ENCODE results near the gene HBA2. TPM values are rescaled to one million over a fixed set of nuclear protein-coding genes. Genes with fewer than 3 reads are reported as not detected.

Gene HBA2
- total RNA-seq (2022; extraction: Qiagen RNA extraction): 0.45 to 0.62 TPM in 2 of 5 replicates, not detected in the others

GRCh38 chr16:172374-172941, at the start of gene HBA2:
TSS of gene HBA2 (plus strand) at chr16:172876. CDS start at chr16:172913, 37 bp downstream.

DNA sequence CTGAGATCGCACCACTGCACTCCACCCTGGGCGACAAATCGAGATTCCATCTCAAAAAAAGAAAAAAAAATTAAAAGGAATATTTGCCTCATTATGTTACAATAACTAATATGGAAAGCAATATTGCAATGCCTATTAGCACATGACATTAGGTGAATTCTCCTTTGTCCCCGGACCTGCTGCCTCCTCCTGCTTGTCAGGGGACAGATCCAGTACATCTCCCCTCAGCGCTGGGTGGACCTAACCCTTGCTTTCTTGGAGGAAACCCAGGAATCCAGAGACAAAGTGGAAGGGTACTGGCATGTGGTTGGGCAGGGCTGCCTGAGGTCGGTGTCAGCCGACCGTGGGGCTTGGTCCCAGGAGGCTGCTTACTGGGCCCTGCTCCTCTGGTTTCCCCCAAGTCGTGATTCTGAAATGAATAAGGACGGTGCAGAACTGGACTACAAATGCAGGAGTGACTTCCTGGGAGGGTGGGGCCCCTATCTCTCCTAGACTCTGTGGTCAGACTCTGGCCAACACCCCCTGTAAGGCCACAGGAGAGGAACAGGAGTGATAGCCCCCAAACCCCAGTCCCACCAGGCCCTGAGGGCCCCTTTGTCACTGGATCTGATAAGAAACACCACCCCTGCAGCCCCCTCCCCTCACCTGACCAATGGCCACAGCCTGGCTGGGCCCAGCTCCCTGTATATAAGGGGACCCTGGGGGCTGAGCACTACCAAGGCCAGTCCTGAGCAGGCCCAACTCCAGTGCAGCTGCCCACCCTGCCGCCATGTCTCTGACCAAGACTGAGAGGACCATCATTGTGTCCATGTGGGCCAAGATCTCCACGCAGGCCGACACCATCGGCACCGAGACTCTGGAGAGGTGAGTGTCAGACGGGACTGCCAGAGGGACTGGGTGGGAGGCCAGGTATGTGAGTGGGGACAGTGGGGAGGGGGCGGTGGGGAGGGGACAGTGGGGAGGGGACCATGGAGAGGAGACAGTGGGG, 20.2 kb upstream of the HBA2 start, which contains the start of gene HBZ:
Gene HBZ (plus strand): TSS at position 504 of the 988 bp plus-strand sequence. CDS start 266 bp downstream, at position 770.

GRCh38 chr16:165539-166374, 6.9 kb upstream of the HBA2 start, which contains the start of gene HBM:
TSS of gene HBM (plus strand) at chr16:165978. CDS start at chr16:165998, 20 bp downstream.

DNA sequence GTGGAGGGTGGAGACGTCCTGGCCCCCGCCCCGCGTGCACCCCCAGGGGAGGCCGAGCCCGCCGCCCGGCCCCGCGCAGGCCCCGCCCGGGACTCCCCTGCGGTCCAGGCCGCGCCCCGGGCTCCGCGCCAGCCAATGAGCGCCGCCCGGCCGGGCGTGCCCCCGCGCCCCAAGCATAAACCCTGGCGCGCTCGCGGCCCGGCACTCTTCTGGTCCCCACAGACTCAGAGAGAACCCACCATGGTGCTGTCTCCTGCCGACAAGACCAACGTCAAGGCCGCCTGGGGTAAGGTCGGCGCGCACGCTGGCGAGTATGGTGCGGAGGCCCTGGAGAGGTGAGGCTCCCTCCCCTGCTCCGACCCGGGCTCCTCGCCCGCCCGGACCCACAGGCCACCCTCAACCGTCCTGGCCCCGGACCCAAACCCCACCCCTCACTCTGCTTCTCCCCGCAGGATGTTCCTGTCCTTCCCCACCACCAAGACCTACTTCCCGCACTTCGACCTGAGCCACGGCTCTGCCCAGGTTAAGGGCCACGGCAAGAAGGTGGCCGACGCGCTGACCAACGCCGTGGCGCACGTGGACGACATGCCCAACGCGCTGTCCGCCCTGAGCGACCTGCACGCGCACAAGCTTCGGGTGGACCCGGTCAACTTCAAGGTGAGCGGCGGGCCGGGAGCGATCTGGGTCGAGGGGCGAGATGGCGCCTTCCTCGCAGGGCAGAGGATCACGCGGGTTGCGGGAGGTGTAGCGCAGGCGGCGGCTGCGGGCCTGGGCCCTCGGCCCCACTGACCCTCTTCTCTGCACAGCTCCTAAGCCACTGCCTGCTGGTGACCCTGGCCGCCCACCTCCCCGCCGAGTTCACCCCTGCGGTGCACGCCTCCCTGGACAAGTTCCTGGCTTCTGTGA, 4.1 kb downstream of the HBA2 start, which contains the start of gene HBA1:
Gene HBA1 (plus strand): TSS at position 204 of the 906 bp plus-strand sequence. CDS start 37 bp downstream, at position 241.

GRCh38 chr16:180101-180675, 7.5 kb downstream of the HBA2 start, which contains the start of gene HBQ1:
TSS of gene HBQ1 (plus strand) at chr16:180459. CDS start at chr16:180487, 28 bp downstream.

Other genes starting within 250 kb of the HBA2 start
- 31.2 to 36.0 TPM (median 35.2 TPM) in 5 replicates for gene POLR3K, start 119.3 kb upstream of the HBA2 start, total RNA-seq (2022; extraction: Qiagen RNA extraction)
- gene SNRNP25, start 119.0 kb upstream of the HBA2 start, total RNA-seq (2022; extraction: Qiagen RNA extraction): 58.6 to 78.9 TPM (median 71.2 TPM) in 5 replicates
- gene RHBDF1, start 100.2 kb upstream of the HBA2 start, total RNA-seq (2022; extraction: Qiagen RNA extraction): 18.9 to 30.3 TPM (median 28.2 TPM) in 5 replicates
- gene MPG, start 94.7 kb upstream of the HBA2 start, total RNA-seq (2022; extraction: Qiagen RNA extraction): 61.1 to 77.6 TPM (median 76.5 TPM) in 5 replicates
- gene NPRL3, start 34.2 kb upstream of the HBA2 start, total RNA-seq (2022; extraction: Qiagen RNA extraction): 20.2 to 30.1 TPM (median 27.5 TPM) in 5 replicates
- 0.10 TPM in 1 of 5 replicates, not detected in the others for gene HBZ, start 20.2 kb upstream of the HBA2 start, total RNA-seq (2022; extraction: Qiagen RNA extraction)
- gene HBM, start 6.9 kb upstream of the HBA2 start, total RNA-seq (2022; extraction: Qiagen RNA extraction): not detected in 5 replicates
- gene HBA1, start 3.8 kb downstream of the HBA2 start, total RNA-seq (2022; extraction: Qiagen RNA extraction): 1.1 to 2.4 TPM (median 1.8 TPM) in 5 replicates
- 4.5 to 8.0 TPM (median 7.3 TPM) in 5 replicates for gene HBQ1, start 7.6 kb downstream of the HBA2 start, total RNA-seq (2022; extraction: Qiagen RNA extraction)
- 40.3 to 50.6 TPM (median 43.6 TPM) in 5 replicates for gene LUC7L, start 56.6 kb downstream of the HBA2 start, total RNA-seq (2022; extraction: Qiagen RNA extraction)
- gene FAM234A, start 61.9 kb downstream of the HBA2 start, total RNA-seq (2022; extraction: Qiagen RNA extraction): 43.7 to 49.1 TPM (median 49.0 TPM) in 5 replicates
- 2.9 to 4.9 TPM (median 4.4 TPM) in 5 replicates for gene RGS11, start 103.1 kb downstream of the HBA2 start, total RNA-seq (2022; extraction: Qiagen RNA extraction)
- 2.0 to 3.1 TPM (median 2.7 TPM) in 5 replicates for gene ARHGDIG, start 107.7 kb downstream of the HBA2 start, total RNA-seq (2022; extraction: Qiagen RNA extraction)
- 0.15 to 0.50 TPM (median 0.31 TPM) in 5 replicates for gene PDIA2, start 110.3 kb downstream of the HBA2 start, total RNA-seq (2022; extraction: Qiagen RNA extraction)
- 28.7 to 33.3 TPM (median 32.1 TPM) in 5 replicates for gene AXIN1, start 179.8 kb downstream of the HBA2 start, total RNA-seq (2022; extraction: Qiagen RNA extraction)
- 120 to 138 TPM (median 130 TPM) in 5 replicates for gene MRPL28, start 197.7 kb downstream of the HBA2 start, total RNA-seq (2022; extraction: Qiagen RNA extraction)
- gene PGAP6, start 209.1 kb downstream of the HBA2 start, total RNA-seq (2022; extraction: Qiagen RNA extraction): 27.1 to 40.0 TPM (median 35.2 TPM) in 5 replicates
- gene NME4, start 224.3 kb downstream of the HBA2 start, total RNA-seq (2022; extraction: Qiagen RNA extraction): 264 to 457 TPM (median 451 TPM) in 5 replicates
- gene DECR2, start 229.0 kb downstream of the HBA2 start, total RNA-seq (2022; extraction: Qiagen RNA extraction): 21.4 to 30.7 TPM (median 29.9 TPM) in 5 replicates